Vagina (tissue), 2 donors: ENCODE results near the gene MCM5.

ENCODE experiments used
- POLR2A ChIP-seq, 2 donors: fragments of 450-650 bp; IDR thresholded peaks; one replicate each; pipeline ENCODE4 v1.6.1; 2017; ENCODE audit warnings: antibody characterized with exemption in 2 of 2, mild to moderate bottlenecking in 2 of 2, moderate library complexity in 2 of 2
- POLR2AphosphoS5 ChIP-seq, 2 donors: sonication (generic); formaldehyde crosslinking; IDR thresholded peaks; one replicate each; pipeline ENCODE4 v1.9.0; 2017; ENCODE audit warnings: antibody characterized with exemption in 2 of 2, mild to moderate bottlenecking in 2 of 2, low read depth in 1 of 2; ENCODE audit not compliant: insufficient read depth in 1 of 2
- TF ChIP-seq, protein P1 (sequence below), 3 experiments: fragments of 450-650 bp in 2 of 3; fragments of 200-600 bp in 1 of 3; sonication (generic) in 1 of 3; IDR thresholded peaks; one replicate each; pipeline ENCODE4 v1.5.1; 2017 to 2019; ENCODE audit warnings: antibody characterized with exemption in 3 of 3, mild to moderate bottlenecking in 2 of 3, moderate library complexity in 2 of 3

GRCh38 chr22:35394810-35395563 lies 5.0 kb upstream of the MCM5 start:
- TF ChIP-seq, protein P1, sequence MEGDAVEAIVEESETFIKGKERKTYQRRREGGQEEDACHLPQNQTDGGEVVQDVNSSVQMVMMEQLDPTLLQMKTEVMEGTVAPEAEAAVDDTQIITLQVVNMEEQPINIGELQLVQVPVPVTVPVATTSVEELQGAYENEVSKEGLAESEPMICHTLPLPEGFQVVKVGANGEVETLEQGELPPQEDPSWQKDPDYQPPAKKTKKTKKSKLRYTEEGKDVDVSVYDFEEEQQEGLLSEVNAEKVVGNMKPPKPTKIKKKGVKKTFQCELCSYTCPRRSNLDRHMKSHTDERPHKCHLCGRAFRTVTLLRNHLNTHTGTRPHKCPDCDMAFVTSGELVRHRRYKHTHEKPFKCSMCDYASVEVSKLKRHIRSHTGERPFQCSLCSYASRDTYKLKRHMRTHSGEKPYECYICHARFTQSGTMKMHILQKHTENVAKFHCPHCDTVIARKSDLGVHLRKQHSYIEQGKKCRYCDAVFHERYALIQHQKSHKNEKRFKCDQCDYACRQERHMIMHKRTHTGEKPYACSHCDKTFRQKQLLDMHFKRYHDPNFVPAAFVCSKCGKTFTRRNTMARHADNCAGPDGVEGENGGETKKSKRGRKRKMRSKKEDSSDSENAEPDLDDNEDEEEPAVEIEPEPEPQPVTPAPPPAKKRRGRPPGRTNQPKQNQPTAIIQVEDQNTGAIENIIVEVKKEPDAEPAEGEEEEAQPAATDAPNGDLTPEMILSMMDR (IDR thresholded peaks at IDR 0.05), result no peak
- TF ChIP-seq POLR2AphosphoS5 (IDR thresholded peaks at IDR 0.05; ENCODE audit: insufficient read depth in 1 of 2, low read depth in 1 of 2), result no peak
- TF ChIP-seq POLR2A (IDR thresholded peaks at IDR 0.05), result no peak
